Measurements from ENCODE around the gene FKRP.
"Not testable (repeated sequence)": the region's sequence is repeated elsewhere in the genome, so short reads cannot be mapped to it uniquely, and the experiment has no call there.

FKRP gene

DNA sequence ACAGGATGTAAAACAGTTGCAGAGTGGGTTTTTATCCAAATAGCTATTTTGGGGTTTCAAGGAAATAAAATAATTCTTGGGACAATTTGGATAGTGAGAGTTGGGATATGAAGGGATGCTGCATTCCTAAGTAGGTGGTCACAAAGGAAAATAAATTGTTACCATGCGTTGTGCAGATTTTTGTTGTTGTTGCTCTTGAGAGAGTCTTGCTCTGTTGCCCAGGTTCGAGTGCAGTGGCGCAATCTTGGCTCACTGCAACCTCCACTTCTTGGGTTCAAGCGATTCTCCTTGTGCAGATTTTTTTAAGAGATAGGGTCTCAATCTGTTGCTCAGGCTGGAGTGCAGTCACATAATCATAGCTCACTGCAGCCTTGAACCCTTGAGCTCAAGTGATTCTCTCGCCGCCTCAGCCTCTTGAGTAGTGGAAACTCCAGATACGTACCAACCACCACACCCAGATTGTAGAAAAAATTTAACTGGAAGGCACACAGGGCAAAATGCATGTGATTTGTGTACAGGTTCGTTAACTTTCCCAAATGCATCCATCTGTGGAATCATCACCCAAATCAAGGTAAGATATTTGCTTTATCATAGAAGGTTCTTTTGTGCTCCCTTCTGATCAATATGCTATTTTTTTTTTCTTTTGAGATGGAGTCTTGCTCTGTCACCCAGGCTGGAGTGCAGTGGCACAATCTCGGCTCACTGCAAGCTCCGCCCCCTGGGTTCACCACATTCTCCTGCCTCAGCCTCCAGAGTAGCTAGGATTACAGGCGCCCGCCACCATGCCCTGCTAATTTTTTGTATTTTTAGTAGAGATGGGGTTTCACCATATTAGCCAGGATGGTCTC, 26.5 kb downstream of the FKRP start:
- H3K9me3 ChIP-seq (ENCODE audit: control insufficient read depth in 1 of 2, low read length in 2 of 2): no peaks in the 10 kb centered on the region
- no peaks in the 10 kb centered on the region for H3K27me3 ChIP-seq (ENCODE audit: control insufficient read depth in 1 of 2, insufficient read depth in 2 of 2, low read length in 2 of 2)
- no peak overlapping the region for H3K27ac ChIP-seq (ENCODE audit: low read depth, low read length)
- no peaks in the 10 kb centered on the region for H3K4me1 ChIP-seq (ENCODE audit: control insufficient read depth in 1 of 2, insufficient read depth in 2 of 2, low read length in 2 of 2)
- no peak overlapping the region for H3K4me3 ChIP-seq (ENCODE audit: low read depth in 1 of 2, low read length in 2 of 2)
- peaks cover 14 to 22% of the 10 kb centered on the region in 2 donors for H3K36me3 ChIP-seq (ENCODE audit: control insufficient read depth in 1 of 2, insufficient read depth in 2 of 2, low read length in 2 of 2)
- H3K9ac ChIP-seq (ENCODE audit: low read depth in 1 of 2, low read length in 2 of 2): no peak overlapping the region

DNA sequence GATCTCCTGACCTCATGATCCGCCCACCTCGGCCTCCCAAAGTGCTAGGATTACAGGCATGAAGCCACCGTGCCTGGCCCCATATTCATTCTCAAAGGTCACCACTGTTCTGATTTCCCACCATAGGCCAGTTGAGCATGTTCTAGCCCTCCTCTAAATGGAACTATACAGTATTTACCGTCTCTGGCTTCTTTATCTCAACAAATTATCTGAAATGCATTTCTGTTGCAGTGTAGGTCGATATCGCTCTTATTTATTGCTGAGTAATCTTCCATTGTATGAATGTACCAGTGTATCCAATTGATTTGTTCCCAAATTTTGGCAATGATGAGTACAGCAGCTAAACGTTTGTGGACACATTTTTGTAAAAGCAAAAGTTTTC, 27.2 kb downstream of the FKRP start:
- no peak overlapping the region for H3K9ac ChIP-seq (ENCODE audit: low read depth in 1 of 2, low read length in 2 of 2)
- H3K4me1 ChIP-seq (ENCODE audit: control insufficient read depth in 1 of 2, insufficient read depth in 2 of 2, low read length in 2 of 2): no peaks in the 10 kb centered on the region
- H3K27ac ChIP-seq (ENCODE audit: low read depth, low read length): no peak overlapping the region
- H3K9me3 ChIP-seq (ENCODE audit: control insufficient read depth in 1 of 2, low read length in 2 of 2): no peaks in the 10 kb centered on the region
- H3K27me3 ChIP-seq (ENCODE audit: control insufficient read depth in 1 of 2, insufficient read depth in 2 of 2, low read length in 2 of 2): no peaks in the 10 kb centered on the region
- no peak overlapping the region for H3K4me3 ChIP-seq (ENCODE audit: low read depth in 1 of 2, low read length in 2 of 2)
- H3K36me3 ChIP-seq (ENCODE audit: control insufficient read depth in 1 of 2, insufficient read depth in 2 of 2, low read length in 2 of 2): peaks cover 14 to 22% of the 10 kb centered on the region in 2 donors

DNA sequence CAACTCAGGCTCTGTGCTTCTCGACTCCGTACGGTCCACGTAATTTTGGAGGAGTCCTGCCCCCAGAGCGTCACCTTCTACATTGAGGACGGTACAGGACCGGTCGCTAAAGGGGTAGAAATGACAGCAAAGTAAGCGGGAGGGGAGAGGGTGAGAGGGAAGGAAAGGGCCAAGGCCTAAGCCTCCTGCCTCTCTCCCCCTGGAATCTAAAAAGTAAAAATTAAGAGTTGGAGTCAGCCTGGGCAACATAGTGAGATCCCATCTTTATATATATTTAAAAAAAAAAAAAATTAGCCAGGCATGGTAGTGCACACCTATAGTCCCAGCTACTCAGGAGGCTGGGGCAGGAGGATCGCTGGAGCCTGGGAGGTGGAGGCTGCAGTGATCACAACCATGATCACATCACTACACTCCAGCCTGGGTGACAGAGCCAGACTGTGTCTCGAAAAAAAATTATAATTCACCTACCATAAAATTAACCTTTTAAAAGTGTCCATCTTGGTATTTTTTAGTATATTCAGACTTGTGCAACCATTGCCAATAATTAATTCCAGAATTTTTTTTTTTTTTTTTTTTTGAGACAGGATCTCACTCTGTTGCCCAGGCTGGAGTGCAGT, 29.9 kb downstream of the FKRP start:
- Histone ChIP-seq H3K4me3 (ENCODE audit: low read depth in 1 of 2, low read length in 2 of 2) (no peak overlapping the region), H3K27ac (ENCODE audit: low read depth, low read length) (no peak overlapping the region), H3K9me3 (ENCODE audit: control insufficient read depth in 1 of 2, low read length in 2 of 2) (no peaks in the 10 kb centered on the region), H3K4me1 (ENCODE audit: control insufficient read depth in 1 of 2, insufficient read depth in 2 of 2, low read length in 2 of 2) (no peaks in the 10 kb centered on the region), H3K36me3 (ENCODE audit: control insufficient read depth in 1 of 2, insufficient read depth in 2 of 2, low read length in 2 of 2) (peaks cover 14 to 26% of the 10 kb centered on the region in 2 donors), H3K9ac (ENCODE audit: low read depth in 1 of 2, low read length in 2 of 2) (no peak overlapping the region), H3K27me3 (ENCODE audit: control insufficient read depth in 1 of 2, insufficient read depth in 2 of 2, low read length in 2 of 2) (no peaks in the 10 kb centered on the region)

DNA sequence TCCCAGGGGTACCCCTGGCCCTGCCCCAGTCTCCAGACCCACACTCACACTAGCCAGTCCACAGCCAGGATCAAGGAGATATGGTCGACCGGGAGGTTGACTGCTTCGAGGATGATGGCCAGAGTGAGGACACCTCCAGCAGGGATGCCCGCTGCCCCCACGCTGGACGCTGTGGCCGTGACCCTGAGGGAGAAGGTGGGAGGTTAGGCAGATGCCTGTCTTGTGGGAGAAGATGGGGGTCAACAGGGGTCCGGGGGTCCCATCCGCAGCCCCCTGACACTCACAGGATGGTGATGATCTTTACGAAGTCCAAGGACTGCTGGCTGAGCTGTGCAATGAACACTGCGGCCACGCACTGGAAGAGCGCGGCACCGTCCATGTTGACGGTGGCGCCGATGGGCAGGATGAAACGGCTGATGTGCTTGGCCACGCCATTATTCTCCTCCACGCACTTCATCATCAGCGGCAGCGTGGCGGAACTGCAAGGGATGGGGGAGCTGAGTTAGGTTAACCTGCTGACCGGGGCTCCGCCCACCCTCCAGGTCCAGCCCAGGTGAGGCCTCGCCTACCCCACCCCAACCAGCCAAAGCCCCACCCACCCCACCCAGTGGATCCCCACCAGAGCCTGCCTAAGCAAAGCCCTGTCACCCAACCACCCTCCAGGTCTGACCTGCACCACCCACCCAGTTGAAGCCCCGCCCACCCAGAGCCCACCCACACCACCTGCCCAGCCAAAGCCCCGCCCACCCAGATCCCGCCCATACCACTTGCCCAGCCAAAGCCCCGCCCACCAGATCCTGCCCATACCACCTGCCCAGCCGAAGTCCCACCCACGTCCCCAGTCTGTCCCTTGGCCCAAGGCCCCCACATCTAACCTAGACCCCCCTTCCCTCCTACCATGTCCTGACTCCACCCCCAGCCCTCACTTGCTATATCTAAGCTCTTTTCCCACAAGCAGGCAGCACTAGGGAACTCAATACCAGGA, 31.4 kb downstream of the FKRP start:
- H3K9me3 ChIP-seq (ENCODE audit: control insufficient read depth in 1 of 2, low read length in 2 of 2): no peaks in the 10 kb centered on the region
- H3K9ac ChIP-seq (ENCODE audit: low read depth in 1 of 2, low read length in 2 of 2): no peak overlapping the region
- H3K36me3 ChIP-seq (ENCODE audit: control insufficient read depth in 1 of 2, insufficient read depth in 2 of 2, low read length in 2 of 2): peaks cover 18 to 26% of the 10 kb centered on the region in 2 donors
- H3K27me3 ChIP-seq (ENCODE audit: control insufficient read depth in 1 of 2, insufficient read depth in 2 of 2, low read length in 2 of 2): no peaks in the 10 kb centered on the region
- H3K4me1 ChIP-seq (ENCODE audit: control insufficient read depth in 1 of 2, insufficient read depth in 2 of 2, low read length in 2 of 2): no peaks in the 10 kb centered on the region
- no peak overlapping the region for H3K27ac ChIP-seq (ENCODE audit: low read depth, low read length)
- no peak overlapping the region for H3K4me3 ChIP-seq (ENCODE audit: low read depth in 1 of 2, low read length in 2 of 2)

DNA sequence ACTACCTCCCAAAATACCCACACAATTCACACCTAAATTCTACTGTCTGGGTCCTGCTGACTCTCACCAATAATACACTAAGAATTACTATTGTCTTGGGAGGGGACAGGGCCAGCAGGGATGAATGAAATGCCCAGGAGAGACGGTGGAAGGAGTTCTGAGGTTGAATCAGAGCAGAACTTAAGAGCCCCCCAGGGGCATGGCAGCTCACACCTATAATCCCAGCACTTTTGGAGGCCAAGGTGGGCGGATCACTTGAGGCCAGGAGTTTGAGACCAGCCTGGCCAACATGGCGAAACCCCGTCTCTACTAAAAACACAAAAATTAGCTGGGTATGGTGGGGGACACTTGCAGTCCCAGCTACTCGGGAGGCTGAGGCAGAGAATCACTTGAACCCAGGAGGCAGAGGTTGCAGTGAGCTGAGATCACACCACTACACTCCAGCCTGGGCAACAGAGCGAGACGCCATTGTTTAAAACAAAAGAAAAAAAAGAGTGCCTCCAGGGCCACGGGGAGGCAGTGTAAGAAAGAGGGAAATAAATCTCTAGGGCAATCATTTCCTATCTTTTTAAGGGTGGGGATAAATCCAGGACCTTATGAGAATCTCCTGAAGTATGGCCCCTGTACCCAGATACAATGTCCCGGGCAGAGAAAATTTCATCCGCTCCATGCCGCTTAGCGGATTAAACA, 32.2 kb downstream of the FKRP start:
- not testable (repeated sequence) for H3K27me3 ChIP-seq (ENCODE audit: control insufficient read depth in 1 of 2, insufficient read depth in 2 of 2, low read length in 2 of 2); H3K9me3 ChIP-seq (ENCODE audit: control insufficient read depth in 1 of 2, low read length in 2 of 2); H3K9ac ChIP-seq (ENCODE audit: low read depth in 1 of 2, low read length in 2 of 2); H3K27ac ChIP-seq (ENCODE audit: low read depth, low read length); H3K4me1 ChIP-seq (ENCODE audit: control insufficient read depth in 1 of 2, insufficient read depth in 2 of 2, low read length in 2 of 2); H3K4me3 ChIP-seq (ENCODE audit: low read depth in 1 of 2, low read length in 2 of 2)
- peaks cover 20 to 35% of the 10 kb centered on the region in 2 donors for H3K36me3 ChIP-seq (ENCODE audit: control insufficient read depth in 1 of 2, insufficient read depth in 2 of 2, low read length in 2 of 2)

DNA sequence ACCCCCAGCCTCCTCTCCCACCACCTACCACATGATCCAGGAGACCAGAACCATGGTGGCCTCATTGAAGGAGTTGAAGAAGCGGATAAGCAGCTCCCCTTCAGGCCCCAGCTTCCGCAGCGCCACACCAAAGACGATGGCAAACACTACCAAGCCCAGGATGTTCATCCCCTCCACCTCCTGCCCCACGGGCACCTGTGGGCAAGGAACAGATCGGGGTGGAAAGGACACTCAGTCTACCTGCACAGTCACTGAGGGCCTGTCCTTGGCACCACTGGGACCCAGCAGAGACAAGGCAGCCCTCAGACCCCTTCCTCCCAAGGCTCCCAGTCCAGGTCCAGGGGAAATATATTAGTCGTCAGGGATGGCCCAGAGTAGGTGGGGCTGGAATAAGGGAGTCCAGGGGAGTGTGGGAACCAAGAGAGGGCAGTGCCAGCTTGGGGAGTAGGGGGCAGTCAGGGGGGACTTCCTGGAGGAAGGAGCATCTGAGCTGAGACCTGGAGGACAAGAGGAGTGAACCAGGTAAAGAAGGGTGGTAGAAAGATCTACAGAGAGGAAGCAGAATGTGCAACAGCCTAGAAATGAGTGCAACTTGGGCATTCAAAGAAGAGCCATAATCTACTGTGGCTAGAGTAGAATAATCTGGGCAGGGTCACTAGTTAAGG, 36.6 kb downstream of the FKRP start:
- Histone ChIP-seq H3K4me1 (ENCODE audit: control insufficient read depth in 1 of 2, insufficient read depth in 2 of 2, low read length in 2 of 2) (peaks cover 19 to 35% of the 10 kb centered on the region in 2 donors), H3K36me3 (ENCODE audit: control insufficient read depth in 1 of 2, insufficient read depth in 2 of 2, low read length in 2 of 2) (peaks cover 7 to 13% of the 10 kb centered on the region in 2 donors), H3K4me3 (ENCODE audit: low read depth in 1 of 2, low read length in 2 of 2) (no peak overlapping the region), H3K27me3 (ENCODE audit: control insufficient read depth in 1 of 2, insufficient read depth in 2 of 2, low read length in 2 of 2) (no peaks in the 10 kb centered on the region), H3K9ac (ENCODE audit: low read depth in 1 of 2, low read length in 2 of 2) (no peak overlapping the region), H3K9me3 (ENCODE audit: control insufficient read depth in 1 of 2, low read length in 2 of 2) (no peaks in the 10 kb centered on the region), H3K27ac (ENCODE audit: low read depth, low read length) (no peak overlapping the region)

DNA sequence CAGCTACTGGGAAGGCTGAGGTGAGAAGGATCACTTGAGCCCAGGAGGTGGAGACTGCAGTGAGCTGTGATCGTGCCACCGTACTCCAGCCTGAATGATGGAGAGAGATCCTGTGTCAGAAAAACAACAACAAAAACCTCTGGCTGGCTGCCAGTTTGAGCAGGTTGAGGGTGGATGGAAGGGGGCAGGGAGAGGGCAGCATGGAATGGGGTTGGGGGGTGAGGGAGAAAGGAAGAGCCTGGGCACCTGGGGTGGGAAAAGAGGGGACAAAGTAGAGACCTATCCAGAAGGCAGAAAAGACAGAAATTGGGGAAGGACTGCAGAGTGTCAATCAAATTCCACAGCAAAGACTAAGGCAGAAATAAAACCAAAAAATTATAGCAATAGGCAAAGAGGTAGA, 37.8 kb downstream of the FKRP start:
- Histone ChIP-seq H3K9me3 (ENCODE audit: control insufficient read depth in 1 of 2, low read length in 2 of 2) (no peaks in the 10 kb centered on the region), H3K36me3 (ENCODE audit: control insufficient read depth in 1 of 2, insufficient read depth in 2 of 2, low read length in 2 of 2) (peaks cover 7 to 10% of the 10 kb centered on the region in 2 donors), H3K27ac (ENCODE audit: low read depth, low read length) (no peak overlapping the region), H3K4me1 (ENCODE audit: control insufficient read depth in 1 of 2, insufficient read depth in 2 of 2, low read length in 2 of 2) (peaks cover 19 to 41% of the 10 kb centered on the region in 2 donors), H3K4me3 (ENCODE audit: low read depth in 1 of 2, low read length in 2 of 2) (no peak overlapping the region), H3K9ac (ENCODE audit: low read depth in 1 of 2, low read length in 2 of 2) (no peak overlapping the region), H3K27me3 (ENCODE audit: control insufficient read depth in 1 of 2, insufficient read depth in 2 of 2, low read length in 2 of 2) (no peaks in the 10 kb centered on the region)

DNA sequence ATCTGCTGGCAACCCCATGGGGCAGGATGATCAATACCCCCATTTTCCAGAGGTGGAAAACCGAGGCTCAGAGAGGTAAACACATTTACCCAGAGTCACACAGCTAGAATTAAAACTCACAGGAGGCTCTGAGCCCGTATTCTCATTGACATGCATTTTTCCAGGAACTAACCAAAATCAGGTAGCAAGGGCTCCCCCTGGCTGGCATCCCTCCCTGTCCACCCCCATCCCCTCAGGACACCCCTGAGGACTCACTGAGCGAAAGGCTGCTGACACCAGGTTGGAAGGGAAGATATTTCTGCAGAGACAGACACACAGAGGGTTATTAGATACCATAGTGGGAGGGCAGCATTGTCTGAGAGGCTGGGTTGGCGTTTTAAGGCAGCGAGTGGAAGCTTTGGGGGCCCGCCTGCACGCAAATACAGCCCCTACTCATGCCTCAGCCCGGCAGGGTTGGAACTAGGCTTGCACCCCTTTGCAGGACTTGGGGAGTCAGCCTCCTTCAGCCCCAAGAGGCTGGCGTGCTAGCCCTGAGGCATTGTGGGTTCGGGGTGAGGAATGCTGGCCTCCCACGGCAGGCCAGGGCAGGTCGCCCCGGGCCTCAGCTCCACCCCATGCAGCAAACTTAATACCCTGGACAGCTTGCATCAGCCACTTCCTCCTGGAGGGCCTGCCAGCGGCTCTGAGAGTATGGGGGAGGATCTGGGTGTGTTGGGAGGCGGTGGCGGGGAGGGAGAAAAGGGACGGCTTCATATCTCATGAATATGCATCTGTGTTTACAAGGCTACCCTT, 38.6 kb downstream of the FKRP start:
- Histone ChIP-seq H3K36me3 (ENCODE audit: control insufficient read depth in 1 of 2, insufficient read depth in 2 of 2, low read length in 2 of 2) (peaks cover 7 to 8% of the 10 kb centered on the region in 2 donors), H3K4me1 (ENCODE audit: control insufficient read depth in 1 of 2, insufficient read depth in 2 of 2, low read length in 2 of 2) (peaks cover 19 to 41% of the 10 kb centered on the region in 2 donors), H3K9me3 (ENCODE audit: control insufficient read depth in 1 of 2, low read length in 2 of 2) (no peaks in the 10 kb centered on the region), H3K9ac (ENCODE audit: low read depth in 1 of 2, low read length in 2 of 2) (peak overlapping the region; percentile 35 to 43), H3K4me3 (ENCODE audit: low read depth in 1 of 2, low read length in 2 of 2) (peak overlapping the region; percentile 36 to 78), H3K27me3 (ENCODE audit: control insufficient read depth in 1 of 2, insufficient read depth in 2 of 2, low read length in 2 of 2) (no peaks in the 10 kb centered on the region), H3K27ac (ENCODE audit: low read depth, low read length) (no peak overlapping the region)

Data from duodenal mucosa (tissue), 2 donors.